Measurements from ENCODE around the gene KCNJ15. TPM values are rescaled to one million over a fixed set of nuclear protein-coding genes. Genes with fewer than 3 reads are reported as not detected.

The KCNJ15 gene
- total and polyA plus RNA-seq, 2 experiments from 2014 or later: not detected

DNA sequence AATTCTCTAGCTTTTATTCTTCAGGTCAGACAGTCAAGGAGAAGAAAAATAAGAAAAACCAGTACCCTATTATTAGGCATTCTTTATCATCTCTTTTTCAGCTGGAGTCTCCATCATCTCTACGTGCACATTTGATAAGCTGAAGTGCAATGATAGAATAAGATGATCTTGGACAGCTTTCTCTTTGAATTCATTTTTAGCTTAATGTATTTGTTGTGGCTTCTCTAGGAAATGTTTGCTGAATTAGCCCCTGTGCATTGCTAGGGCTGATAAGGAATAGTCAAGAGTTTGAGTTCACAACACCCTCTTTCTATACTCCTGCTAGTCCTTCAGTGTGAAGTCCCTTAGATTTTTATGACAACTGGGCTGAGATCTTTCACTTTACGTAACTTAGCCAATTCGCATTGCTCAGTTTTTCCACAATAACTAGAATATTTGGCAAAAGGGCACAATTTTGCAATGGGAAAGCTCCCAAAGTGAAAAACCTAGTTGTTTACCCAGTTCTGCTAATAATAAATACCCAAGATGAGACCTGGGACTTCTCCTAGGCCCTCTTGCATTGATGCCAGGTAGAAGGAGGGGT is 7.0 kb upstream of the KCNJ15 start (continued):
- TF ChIP-seq, protein P1, sequence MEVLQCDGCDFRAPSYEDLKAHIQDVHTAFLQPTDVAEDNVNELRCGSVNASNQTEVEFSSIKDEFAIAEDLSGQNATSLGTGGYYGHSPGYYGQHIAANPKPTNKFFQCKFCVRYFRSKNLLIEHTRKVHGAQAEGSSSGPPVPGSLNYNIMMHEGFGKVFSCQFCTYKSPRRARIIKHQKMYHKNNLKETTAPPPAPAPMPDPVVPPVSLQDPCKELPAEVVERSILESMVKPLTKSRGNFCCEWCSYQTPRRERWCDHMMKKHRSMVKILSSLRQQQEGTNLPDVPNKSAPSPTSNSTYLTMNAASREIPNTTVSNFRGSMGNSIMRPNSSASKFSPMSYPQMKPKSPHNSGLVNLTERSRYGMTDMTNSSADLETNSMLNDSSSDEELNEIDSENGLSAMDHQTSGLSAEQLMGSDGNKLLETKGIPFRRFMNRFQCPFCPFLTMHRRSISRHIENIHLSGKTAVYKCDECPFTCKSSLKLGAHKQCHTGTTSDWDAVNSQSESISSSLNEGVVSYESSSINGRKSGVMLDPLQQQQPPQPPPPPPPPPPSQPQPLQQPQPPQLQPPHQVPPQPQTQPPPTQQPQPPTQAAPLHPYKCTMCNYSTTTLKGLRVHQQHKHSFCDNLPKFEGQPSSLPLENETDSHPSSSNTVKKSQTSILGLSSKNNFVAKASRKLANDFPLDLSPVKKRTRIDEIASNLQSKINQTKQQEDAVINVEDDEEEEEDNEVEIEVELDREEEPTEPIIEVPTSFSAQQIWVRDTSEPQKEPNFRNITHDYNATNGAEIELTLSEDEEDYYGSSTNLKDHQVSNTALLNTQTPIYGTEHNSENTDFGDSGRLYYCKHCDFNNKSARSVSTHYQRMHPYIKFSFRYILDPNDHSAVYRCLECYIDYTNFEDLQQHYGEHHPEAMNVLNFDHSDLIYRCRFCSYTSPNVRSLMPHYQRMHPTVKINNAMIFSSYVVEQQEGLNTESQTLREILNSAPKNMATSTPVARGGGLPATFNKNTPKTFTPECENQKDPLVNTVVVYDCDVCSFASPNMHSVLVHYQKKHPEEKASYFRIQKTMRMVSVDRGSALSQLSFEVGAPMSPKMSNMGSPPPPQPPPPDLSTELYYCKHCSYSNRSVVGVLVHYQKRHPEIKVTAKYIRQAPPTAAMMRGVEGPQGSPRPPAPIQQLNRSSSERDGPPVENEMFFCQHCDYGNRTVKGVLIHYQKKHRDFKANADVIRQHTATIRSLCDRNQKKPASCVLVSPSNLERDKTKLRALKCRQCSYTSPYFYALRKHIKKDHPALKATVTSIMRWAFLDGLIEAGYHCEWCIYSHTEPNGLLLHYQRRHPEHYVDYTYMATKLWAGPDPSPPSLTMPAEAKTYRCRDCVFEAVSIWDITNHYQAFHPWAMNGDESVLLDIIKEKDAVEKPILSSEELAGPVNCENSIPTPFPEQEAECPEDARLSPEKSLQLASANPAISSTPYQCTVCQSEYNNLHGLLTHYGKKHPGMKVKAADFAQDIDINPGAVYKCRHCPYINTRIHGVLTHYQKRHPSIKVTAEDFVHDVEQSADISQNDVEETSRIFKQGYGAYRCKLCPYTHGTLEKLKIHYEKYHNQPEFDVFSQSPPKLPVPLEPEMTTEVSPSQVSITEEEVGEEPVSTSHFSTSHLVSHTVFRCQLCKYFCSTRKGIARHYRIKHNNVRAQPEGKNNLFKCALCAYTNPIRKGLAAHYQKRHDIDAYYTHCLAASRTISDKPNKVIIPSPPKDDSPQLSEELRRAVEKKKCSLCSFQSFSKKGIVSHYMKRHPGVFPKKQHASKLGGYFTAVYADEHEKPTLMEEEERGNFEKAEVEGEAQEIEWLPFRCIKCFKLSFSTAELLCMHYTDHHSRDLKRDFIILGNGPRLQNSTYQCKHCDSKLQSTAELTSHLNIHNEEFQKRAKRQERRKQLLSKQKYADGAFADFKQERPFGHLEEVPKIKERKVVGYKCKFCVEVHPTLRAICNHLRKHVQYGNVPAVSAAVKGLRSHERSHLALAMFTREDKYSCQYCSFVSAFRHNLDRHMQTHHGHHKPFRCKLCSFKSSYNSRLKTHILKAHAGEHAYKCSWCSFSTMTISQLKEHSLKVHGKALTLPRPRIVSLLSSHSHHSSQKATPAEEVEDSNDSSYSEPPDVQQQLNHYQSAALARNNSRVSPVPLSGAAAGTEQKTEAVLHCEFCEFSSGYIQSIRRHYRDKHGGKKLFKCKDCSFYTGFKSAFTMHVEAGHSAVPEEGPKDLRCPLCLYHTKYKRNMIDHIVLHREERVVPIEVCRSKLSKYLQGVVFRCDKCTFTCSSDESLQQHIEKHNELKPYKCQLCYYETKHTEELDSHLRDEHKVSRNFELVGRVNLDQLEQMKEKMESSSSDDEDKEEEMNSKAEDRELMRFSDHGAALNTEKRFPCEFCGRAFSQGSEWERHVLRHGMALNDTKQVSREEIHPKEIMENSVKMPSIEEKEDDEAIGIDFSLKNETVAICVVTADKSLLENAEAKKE (CRISPR knock-in tag; IDR thresholded peaks at IDR 0.05): no peak
- TF ChIP-seq EZH2 (IDR thresholded peaks at IDR 0.05; ENCODE audit: low read depth, unreplicated experiment): no peak

DNA sequence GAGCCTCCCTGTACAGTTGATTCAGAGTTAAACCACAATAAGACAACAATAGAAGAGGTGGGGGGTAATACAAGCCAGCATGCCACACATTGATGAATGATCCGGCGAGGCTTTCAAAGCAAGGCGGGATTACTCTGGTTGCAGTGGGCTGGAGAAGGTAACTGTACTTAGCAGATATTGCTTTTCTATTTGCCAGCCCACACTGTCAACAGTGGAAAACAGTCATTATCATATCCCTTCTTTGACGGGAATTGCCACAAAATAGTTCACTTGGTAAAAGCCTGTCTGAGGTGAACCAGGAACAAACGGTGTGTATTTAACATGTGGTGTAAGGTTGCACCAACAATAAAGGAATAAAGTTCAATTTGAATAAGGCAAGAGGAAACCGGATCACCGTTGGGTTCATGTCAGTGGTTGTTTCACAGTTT is 5.8 kb upstream of the KCNJ15 start:
- Histone ChIP-seq H3K27ac (ENCODE audit: low read depth) (no peak overlapping the region), H3K27me3 (ENCODE audit: insufficient read depth) (no peaks in the 10 kb centered on the region), H3K79me2 (replicated peaks; ENCODE audit: insufficient read depth) (no peaks in the 10 kb centered on the region), H2AFZ (no peak overlapping the region), H3K4me1 (ENCODE audit: insufficient read depth) (no peaks in the 10 kb centered on the region), H3K9me2 (ENCODE audit: insufficient read depth) (peaks cover 9% of the 10 kb centered on the region; the same call in 1 of the 2 replicates), H4K20me1 (replicated peaks; ENCODE audit: insufficient read depth) (no peaks in the 10 kb centered on the region), H3K4me2 (no peak overlapping the region), H3K4me3 (no peak overlapping the region), H3F3A (replicated peaks; ENCODE audit: low read depth) (no peaks in the 10 kb centered on the region), H3K36me3 (ENCODE audit: insufficient read depth) (no peaks in the 10 kb centered on the region)
- no peaks in the 10 kb centered on the region for H3K36me3 Mint-ChIP-seq (ENCODE audit: low read depth)
- no peaks in the 10 kb centered on the region; the same call in 1 of the 3 replicates for H3K9me3 Mint-ChIP-seq
- peaks cover 9% of the 10 kb centered on the region for H3K27me3 Mint-ChIP-seq (ENCODE audit: insufficient read depth, low read depth, poor library complexity)
- H3K27ac Mint-ChIP-seq: no peak overlapping the region
- peak; percentile 9 for DNase-seq (ENCODE audit: low spot score)
- no peak overlapping the region for H3K4me3 Mint-ChIP-seq
- H3K4me1 Mint-ChIP-seq: no peaks in the 10 kb centered on the region
- no peak for ATAC-seq
- no peak for TF ChIP-seq STAT1 (IDR thresholded peaks at IDR 0.05; ENCODE audit: unreplicated experiment)
- TF ChIP-seq ZNF331 (CRISPR knock-in tag; IDR thresholded peaks at IDR 0.05; ENCODE audit: low read depth): no peak
- TF ChIP-seq JUNB (IDR thresholded peaks at IDR 0.05; ENCODE audit: unreplicated experiment): no peak
- TF ChIP-seq CREB1 (CRISPR knock-in tag; IDR thresholded peaks at IDR 0.05; ENCODE audit: low read depth): no peak
- TF ChIP-seq, protein P2, sequence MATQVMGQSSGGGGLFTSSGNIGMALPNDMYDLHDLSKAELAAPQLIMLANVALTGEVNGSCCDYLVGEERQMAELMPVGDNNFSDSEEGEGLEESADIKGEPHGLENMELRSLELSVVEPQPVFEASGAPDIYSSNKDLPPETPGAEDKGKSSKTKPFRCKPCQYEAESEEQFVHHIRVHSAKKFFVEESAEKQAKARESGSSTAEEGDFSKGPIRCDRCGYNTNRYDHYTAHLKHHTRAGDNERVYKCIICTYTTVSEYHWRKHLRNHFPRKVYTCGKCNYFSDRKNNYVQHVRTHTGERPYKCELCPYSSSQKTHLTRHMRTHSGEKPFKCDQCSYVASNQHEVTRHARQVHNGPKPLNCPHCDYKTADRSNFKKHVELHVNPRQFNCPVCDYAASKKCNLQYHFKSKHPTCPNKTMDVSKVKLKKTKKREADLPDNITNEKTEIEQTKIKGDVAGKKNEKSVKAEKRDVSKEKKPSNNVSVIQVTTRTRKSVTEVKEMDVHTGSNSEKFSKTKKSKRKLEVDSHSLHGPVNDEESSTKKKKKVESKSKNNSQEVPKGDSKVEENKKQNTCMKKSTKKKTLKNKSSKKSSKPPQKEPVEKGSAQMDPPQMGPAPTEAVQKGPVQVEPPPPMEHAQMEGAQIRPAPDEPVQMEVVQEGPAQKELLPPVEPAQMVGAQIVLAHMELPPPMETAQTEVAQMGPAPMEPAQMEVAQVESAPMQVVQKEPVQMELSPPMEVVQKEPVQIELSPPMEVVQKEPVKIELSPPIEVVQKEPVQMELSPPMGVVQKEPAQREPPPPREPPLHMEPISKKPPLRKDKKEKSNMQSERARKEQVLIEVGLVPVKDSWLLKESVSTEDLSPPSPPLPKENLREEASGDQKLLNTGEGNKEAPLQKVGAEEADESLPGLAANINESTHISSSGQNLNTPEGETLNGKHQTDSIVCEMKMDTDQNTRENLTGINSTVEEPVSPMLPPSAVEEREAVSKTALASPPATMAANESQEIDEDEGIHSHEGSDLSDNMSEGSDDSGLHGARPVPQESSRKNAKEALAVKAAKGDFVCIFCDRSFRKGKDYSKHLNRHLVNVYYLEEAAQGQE (IDR thresholded peaks at IDR 0.05; ENCODE audit: unreplicated experiment): no peak
- TF ChIP-seq POLR2AphosphoS5 (IDR thresholded peaks at IDR 0.05; ENCODE audit: low read depth): no peak
- TF ChIP-seq, protein P3, sequence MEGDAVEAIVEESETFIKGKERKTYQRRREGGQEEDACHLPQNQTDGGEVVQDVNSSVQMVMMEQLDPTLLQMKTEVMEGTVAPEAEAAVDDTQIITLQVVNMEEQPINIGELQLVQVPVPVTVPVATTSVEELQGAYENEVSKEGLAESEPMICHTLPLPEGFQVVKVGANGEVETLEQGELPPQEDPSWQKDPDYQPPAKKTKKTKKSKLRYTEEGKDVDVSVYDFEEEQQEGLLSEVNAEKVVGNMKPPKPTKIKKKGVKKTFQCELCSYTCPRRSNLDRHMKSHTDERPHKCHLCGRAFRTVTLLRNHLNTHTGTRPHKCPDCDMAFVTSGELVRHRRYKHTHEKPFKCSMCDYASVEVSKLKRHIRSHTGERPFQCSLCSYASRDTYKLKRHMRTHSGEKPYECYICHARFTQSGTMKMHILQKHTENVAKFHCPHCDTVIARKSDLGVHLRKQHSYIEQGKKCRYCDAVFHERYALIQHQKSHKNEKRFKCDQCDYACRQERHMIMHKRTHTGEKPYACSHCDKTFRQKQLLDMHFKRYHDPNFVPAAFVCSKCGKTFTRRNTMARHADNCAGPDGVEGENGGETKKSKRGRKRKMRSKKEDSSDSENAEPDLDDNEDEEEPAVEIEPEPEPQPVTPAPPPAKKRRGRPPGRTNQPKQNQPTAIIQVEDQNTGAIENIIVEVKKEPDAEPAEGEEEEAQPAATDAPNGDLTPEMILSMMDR (conservative IDR thresholded peaks at IDR 0.05; ENCODE audit: low read depth in 2 of 2): no peak
- no peak for TF ChIP-seq EZH2 (IDR thresholded peaks at IDR 0.05; ENCODE audit: low read depth, unreplicated experiment)
- TF ChIP-seq NANOG (IDR thresholded peaks at IDR 0.05; ENCODE audit: borderline replicate concordance): no peak
- no peak for TF ChIP-seq EZH2phosphoT487 (IDR thresholded peaks at IDR 0.05; ENCODE audit: unreplicated experiment)
- no peak for TF ChIP-seq ZNF114 (CRISPR knock-in tag; IDR thresholded peaks at IDR 0.05)
- TF ChIP-seq, protein P4, sequence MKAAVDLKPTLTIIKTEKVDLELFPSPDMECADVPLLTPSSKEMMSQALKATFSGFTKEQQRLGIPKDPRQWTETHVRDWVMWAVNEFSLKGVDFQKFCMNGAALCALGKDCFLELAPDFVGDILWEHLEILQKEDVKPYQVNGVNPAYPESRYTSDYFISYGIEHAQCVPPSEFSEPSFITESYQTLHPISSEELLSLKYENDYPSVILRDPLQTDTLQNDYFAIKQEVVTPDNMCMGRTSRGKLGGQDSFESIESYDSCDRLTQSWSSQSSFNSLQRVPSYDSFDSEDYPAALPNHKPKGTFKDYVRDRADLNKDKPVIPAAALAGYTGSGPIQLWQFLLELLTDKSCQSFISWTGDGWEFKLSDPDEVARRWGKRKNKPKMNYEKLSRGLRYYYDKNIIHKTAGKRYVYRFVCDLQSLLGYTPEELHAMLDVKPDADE (IDR thresholded peaks at IDR 0.05): no peak

Measured in GM23338 (cell line).